ENCODE measurements around the gene PRSS27. TPM values are rescaled to one million over a fixed set of nuclear protein-coding genes. Genes with fewer than 3 reads are reported as not detected.
"Not testable (repeated sequence)": the region's sequence is repeated elsewhere in the genome, so short reads cannot be mapped to it uniquely, and the experiment has no call there.

The PRSS27 gene
- total and polyA plus RNA-seq, 11 donors = 0.19 to 1.3 (median 0.39) TPM; not detected in 3

DNA sequence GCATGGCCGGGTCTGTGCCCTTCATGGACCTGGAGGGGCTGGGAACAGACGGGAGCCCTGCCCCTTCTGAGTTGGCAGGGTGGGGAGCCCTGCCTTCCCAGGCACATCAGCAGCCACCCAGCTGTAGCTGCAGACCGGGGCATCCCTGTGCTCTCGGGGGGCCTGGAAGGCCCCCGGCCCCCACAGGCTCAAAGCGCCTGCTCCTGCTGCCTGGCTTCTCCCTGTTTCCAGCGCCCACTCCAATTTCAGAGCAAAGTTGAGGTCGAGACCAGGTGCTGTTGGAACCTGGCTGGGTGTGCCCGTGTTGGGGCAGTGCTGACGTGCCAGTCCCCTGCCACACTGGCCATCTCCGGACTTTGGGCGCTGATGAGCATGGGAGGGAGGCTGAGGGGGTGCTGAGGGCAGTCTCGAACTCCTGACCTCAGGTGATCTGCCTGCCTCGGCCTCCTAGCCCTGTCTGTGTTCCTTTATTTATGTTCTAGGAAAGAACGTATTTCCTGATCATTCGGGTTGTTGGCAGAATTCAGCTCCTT, 4.9 kb upstream of the PRSS27 start:
- TF ChIP-seq, protein P1, sequence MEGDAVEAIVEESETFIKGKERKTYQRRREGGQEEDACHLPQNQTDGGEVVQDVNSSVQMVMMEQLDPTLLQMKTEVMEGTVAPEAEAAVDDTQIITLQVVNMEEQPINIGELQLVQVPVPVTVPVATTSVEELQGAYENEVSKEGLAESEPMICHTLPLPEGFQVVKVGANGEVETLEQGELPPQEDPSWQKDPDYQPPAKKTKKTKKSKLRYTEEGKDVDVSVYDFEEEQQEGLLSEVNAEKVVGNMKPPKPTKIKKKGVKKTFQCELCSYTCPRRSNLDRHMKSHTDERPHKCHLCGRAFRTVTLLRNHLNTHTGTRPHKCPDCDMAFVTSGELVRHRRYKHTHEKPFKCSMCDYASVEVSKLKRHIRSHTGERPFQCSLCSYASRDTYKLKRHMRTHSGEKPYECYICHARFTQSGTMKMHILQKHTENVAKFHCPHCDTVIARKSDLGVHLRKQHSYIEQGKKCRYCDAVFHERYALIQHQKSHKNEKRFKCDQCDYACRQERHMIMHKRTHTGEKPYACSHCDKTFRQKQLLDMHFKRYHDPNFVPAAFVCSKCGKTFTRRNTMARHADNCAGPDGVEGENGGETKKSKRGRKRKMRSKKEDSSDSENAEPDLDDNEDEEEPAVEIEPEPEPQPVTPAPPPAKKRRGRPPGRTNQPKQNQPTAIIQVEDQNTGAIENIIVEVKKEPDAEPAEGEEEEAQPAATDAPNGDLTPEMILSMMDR (IDR thresholded peaks at IDR 0.05) = no peak
- TF ChIP-seq POLR2A (IDR thresholded peaks at IDR 0.05) = no peak
- Histone ChIP-seq H3K4me1 (peaks cover 0 to 15% (median 9%) of the 10 kb centered on the region in 12 donors), H3K36me3 (no peaks in the 10 kb centered on the region), H3K9me3 (no peaks in the 10 kb centered on the region), H3K27me3 (peaks cover 0 to 8% (median 0%) of the 10 kb centered on the region in 9 donors), H3K4me3 (no peak overlapping the region), H3K27ac (no peak overlapping the region)
- DNase-seq = no peak
- intact Hi-C loops (cut with DNase I) = loop anchor here in 1 of 10 donors (5.0 kb wide), 1 partner anchor 43 kb away; the partner anchor contains the start of gene KCTD5
- WGBS, 4 donors = 72 to 75% (median 73%) methylated on average over 12 to 16 of the region's 16 CpGs
- no peak for ATAC-seq

DNA sequence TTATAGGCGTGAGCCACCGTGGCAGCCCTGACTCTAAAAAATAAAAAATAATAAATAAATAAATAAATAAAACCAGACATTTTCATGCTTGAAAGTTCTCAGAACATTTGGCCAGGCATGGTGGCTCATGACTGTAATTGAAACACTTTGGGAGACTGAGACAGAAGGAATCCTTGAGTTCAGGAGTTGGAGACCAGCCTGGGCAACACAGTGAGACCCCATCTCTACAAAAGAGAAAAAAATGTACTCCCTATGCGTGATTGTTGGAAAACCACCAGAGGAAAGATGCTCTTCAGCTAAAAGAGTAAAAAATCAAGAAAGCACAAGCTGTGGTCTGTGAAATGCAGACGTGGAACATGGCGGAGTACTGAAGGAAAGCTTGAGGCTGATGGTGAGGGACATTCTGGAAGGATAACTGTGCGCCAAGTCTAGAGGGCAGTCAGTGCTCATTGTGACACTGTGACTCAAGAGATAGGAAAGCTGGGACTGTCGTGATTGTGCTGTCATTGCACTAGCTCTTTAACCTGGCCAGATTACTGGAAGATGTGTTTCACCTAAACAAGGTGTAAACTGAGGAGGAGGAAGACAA, 4.2 kb upstream of the PRSS27 start:
- ATAC-seq (no peak), DNase-seq (no peak)
- intact Hi-C loops (cut with DNase I) = loop anchor here in 1 of 10 donors (5.0 kb wide), 1 partner anchor 42 kb away; the partner anchor contains the start of gene KCTD5
- WGBS, 4 donors = 74 to 83% (median 77%) methylated on average over 7 of the region's 7 CpGs
- H3K27ac ChIP-seq = no peak overlapping the region
- H3K4me3 ChIP-seq = no peak overlapping the region
- peaks cover 0 to 8% (median 0%) of the 10 kb centered on the region in 9 donors for H3K27me3 ChIP-seq
- no peaks in the 10 kb centered on the region for H3K36me3 ChIP-seq
- no peaks in the 10 kb centered on the region for H3K9me3 ChIP-seq
- no peak for TF ChIP-seq POLR2A (IDR thresholded peaks at IDR 0.05)
- TF ChIP-seq, protein P1 (IDR thresholded peaks at IDR 0.05) = no peak
- H3K4me1 ChIP-seq = peaks cover 0 to 22% (median 13%) of the 10 kb centered on the region in 12 donors

DNA sequence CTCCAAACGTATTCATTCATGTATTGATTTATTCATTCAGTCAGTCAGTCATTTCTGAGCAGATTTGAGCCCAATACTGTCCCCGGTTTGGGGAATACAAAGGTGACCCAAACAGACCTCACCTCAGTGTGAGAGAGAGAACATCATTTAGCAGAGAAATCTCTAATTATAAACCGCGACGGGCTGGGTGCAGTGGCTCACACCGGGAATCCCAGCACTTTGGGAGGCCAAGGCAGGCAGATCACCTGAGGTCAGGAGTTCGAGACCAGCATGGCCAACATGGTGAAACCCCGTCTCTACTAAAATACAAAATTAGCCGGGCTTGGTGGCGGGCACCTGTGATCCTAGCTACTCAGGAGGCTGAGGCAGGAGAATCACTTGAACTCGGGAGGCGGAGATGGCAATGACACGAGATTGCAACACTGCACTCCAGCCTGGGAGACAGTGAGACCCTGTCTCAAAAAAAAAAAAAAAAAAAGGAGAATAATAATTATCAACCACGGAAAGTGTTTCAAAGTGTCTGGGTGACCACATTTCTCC, 1.7 kb upstream of the PRSS27 start:
- DNase-seq = peak in 1 of 5 donors; percentile 14
- H3K27me3 ChIP-seq, H3K9me3 ChIP-seq, H3K36me3 ChIP-seq, ATAC-seq: not testable (repeated sequence)
- 34 to 47% (median 44%) methylated on average over 10 to 14 of the region's 14 CpGs for whole genome bisulfite sequencing, 4 donors
- H3K4me1 ChIP-seq = peaks cover 0 to 26% (median 13%) of the 10 kb centered on the region in 12 donors
- intact Hi-C loops (cut with DNase I) = loop anchor here in 2 of 10 donors (1.0 to 5.0 kb wide), 4 partner anchors 31 to 55 kb away; partner anchors contain the start of genes KCTD5 (in 2 of the 2), ELOB (in 1 of the 2) and SRRM2 (in 1 of the 2)
- peak overlapping the region; percentile 48 to 90 (median 66) for H3K4me3 ChIP-seq
- H3K27ac ChIP-seq = peak overlapping the region in 8 of 12 donors; percentile 60 to 85 (median 78)
- TF ChIP-seq, protein P1 (IDR thresholded peaks at IDR 0.05) = peak in 1 of 12 donors; percentile 6
